Measurements from ENCODE around the gene CRKL.

The CRKL gene

GRCh38 chr22:20952544-20953341 lies 35.5 kb downstream of the CRKL start:
- no peak for DNase-seq (ENCODE audit: low read depth)

DNA sequence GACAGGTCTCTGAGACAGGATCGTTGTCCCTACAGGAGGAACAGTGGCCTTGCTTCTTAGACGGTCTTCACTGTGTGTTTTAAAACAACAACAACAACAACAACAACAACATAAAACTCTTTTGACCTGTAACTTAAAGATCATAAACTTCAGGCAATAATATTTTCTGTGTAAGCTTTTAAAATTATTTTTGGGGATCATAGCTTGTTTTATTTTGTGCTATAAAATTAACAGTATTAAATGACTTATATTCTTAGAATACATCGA lies 36.1 kb downstream of the CRKL start:
- DNase-seq (ENCODE audit: low read depth) = no peak

DNA sequence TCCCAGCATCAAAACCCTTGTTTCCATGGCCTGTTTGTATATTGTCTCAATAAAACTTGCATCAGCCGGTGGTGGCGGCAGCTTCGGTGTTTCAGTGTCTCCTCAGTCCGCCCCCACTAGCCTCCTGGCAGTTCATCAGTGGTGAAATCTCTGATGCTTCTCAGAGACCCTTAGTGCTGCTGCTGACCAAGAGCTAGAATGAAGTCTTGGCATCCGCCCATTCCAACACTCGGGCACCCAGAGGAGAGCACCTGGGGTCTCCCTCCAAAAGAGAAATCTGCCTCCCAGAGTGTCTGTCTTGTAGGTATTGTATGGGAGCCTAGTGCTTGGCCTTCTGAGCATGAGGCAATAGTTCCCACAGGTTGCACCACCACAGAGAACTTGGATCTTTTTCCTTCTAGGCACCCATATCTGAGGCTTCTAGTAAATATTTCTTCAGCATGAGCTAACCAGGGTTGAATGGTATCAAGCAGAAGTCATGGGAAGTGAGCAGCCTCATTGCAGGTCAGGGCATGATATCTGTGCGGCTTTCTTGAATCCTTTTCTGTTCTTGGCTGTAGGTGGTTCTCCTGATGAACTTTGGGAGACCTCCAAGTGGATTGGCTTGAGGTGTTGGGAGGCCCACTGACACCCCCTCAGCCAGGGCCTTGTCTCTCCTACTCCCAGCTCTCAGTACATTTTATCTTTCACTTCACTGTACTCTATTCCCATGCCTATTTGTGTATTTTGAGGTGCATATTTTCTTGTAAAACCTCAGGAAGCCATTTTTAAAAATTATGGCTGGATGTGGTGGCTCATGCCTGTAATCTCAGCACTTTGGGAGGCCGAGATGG lies 36.7 kb downstream of the CRKL start:
- no peak for DNase-seq (ENCODE audit: low read depth)

GRCh38 chr22:20955548-20955947 lies 38.3 kb downstream of the CRKL start:
- no peak for DNase-seq (ENCODE audit: low read depth)

GRCh38 chr22:20956258-20957101 lies 39.3 kb downstream of the CRKL start:
- DNase-seq (ENCODE audit: low read depth) = no peak

DNA sequence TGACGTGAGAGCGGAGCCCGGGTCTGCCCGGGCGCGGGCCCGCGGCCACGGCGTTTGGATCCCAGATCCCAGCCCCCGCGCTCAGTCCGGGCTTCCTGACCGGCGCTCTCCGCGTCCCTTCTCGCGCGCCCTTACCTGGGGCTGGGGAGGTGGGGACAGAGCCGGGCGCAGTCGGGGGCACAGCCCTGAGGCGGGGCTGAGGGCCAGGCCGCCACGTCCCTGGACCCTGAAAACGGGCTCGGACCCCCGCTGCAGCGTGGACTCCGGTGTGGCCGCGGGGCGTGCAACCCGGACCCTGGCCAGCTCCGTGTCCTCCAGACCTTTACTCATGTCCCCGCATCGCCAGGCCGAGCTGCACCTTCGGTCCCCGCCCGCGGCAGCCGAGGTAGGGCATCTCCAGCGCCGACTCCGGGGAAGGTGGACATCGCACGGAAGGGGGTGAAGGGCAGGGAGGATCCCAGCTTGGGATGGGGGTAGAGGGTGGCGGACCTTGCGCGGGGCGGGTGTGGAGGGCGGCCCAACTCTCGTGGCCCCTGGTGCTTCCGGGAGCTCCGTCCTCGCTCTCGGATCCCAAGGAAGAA lies 40.0 kb downstream of the CRKL start:
- no peak for DNase-seq (ENCODE audit: low read depth)

GRCh38 chr22:20957683-20958431 lies 40.6 kb downstream of the CRKL start:
- no peak for DNase-seq (ENCODE audit: low read depth)

GRCh38 chr22:20959578-20960461 lies 42.6 kb downstream of the CRKL start:
- no peak for DNase-seq (ENCODE audit: low read depth)

- no peak for DNase-seq (ENCODE audit: low read depth)
These were observed 43.4 kb downstream of the CRKL start for GRCh38 chr22:20960609-20961008.

- DNase-seq (ENCODE audit: low read depth) = no peak
These were observed 45.3 kb downstream of the CRKL start for GRCh38 chr22:20962491-20962945.

- DNase-seq (ENCODE audit: low read depth) = no peak
These were observed 46.2 kb downstream of the CRKL start for GRCh38 chr22:20963201-20964052.

DNA sequence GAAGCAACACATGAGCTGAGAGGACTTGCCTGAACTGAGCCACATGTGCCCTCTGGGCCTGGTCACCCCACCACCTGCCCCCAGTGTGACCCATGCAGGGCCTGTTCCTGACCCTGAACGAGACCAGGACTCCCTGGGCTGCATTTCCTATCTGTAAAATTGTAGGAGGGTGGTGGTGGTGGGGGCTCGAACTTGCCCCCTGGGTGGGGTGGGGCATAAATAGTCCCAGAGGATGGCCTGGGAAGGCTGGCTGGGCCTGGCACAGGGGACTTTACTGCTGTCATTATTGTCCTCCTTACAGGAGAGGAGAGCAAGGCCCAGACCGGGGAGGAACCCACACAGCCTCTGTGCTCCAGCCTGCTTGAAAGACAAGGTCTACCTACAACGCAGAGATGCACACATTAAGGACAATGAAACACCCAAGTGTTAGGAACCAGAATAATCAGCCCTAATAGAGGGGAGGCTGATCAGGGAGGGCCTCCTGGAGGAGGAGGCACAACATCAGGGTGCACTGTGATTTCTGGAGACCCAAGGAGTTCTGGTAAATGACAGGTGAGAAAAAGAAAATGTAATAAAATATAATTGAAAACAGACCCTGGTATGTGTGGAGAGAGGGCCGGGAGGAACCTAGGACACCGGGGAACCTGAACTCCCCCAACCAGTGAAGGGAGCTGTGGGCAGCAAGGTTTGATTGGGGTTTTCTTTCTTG lies 47.0 kb downstream of the CRKL start:
- DNase-seq (ENCODE audit: low read depth) = no peak

GRCh38 chr22:20964799-20965103 lies 47.5 kb downstream of the CRKL start:
- DNase-seq (ENCODE audit: low read depth) = no peak

GRCh38 chr22:20965104-20965887 lies 48.1 kb downstream of the CRKL start:
- no peak for DNase-seq (ENCODE audit: low read depth)

- no peak for DNase-seq (ENCODE audit: low read depth)
These were observed 49.0 kb downstream of the CRKL start for GRCh38 chr22:20965888-20966855.

GRCh38 chr22:20966883-20967696 lies 49.9 kb downstream of the CRKL start, which contains the start of gene AIFM3:
Gene AIFM3 (plus strand): TSS chr22:20967255. CDS start chr22:20967945, 690 bp downstream.
- DNase-seq (ENCODE audit: low read depth) = no peak
